ENCODE measurements around the gene ENTR1. TPM values are rescaled to one million over a fixed set of nuclear protein-coding genes. Genes with fewer than 3 reads are reported as not detected.
"Not testable (repeated sequence)": the region's sequence is repeated elsewhere in the genome, so short reads cannot be mapped to it uniquely, and the experiment has no call there.

Gene ENTR1
- total RNA-seq, 1 experiment from 2014 or later: 72.0 TPM

GRCh38 chr9:136416914-136417313 lies 6.5 kb upstream of the ENTR1 start:
- Histone ChIP-seq H3K9me3 (replicated peaks) (no peaks in the 10 kb centered on the region), H3K27me3 (no peaks in the 10 kb centered on the region), H3K4me1 (no peaks in the 10 kb centered on the region; the same call in 1 of the 2 replicates), H3K4me3 (no peak overlapping the region), H3K27ac (no peak overlapping the region), H3K36me3 (peaks cover 96% of the 10 kb centered on the region)
- no peak for DNase-seq

GRCh38 chr9:136416427-136416826 lies 6.0 kb upstream of the ENTR1 start:
- no peak overlapping the region for H3K27ac ChIP-seq
- peaks cover 91% of the 10 kb centered on the region for H3K36me3 ChIP-seq
- no peaks in the 10 kb centered on the region for H3K27me3 ChIP-seq
- H3K4me1 ChIP-seq: peaks cover 3% of the 10 kb centered on the region
- H3K4me3 ChIP-seq: no peak overlapping the region
- no peaks in the 10 kb centered on the region for H3K9me3 ChIP-seq (replicated peaks)
- no peak for DNase-seq

DNA sequence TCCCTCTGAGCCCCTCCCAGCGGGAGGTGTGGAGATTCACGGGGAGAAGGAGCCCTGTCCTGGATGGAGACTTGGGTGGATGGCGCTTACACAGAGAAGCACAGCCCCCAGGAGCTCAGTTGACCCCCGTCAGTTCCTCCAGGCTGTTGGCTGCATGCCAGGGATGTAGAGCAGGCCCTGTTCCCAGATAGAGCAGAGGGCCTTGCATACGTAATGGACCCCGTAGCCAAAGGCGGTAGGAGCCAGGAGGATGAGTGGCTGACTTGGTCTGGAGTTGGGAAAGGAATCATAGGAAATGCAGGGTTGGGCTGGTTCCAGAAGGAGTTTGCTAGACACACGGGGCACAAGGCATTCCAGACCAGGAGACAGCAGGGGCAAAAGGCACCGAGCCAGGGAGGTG lies 2.5 kb upstream of the ENTR1 start:
- H3K36me3 ChIP-seq: peaks cover 58% of the 10 kb centered on the region
- H3K4me3 ChIP-seq: no peak overlapping the region
- peaks cover 5% of the 10 kb centered on the region for H3K4me1 ChIP-seq
- H3K9me3 ChIP-seq (replicated peaks): no peaks in the 10 kb centered on the region
- H3K27ac ChIP-seq: no peak overlapping the region
- H3K27me3 ChIP-seq: no peaks in the 10 kb centered on the region
- DNase-seq: no peak

- H3K36me3 ChIP-seq: peaks cover 54% of the 10 kb centered on the region
Measured at GRCh38 chr9:136411378-136411777, 964 bp upstream of the ENTR1 start.

DNA sequence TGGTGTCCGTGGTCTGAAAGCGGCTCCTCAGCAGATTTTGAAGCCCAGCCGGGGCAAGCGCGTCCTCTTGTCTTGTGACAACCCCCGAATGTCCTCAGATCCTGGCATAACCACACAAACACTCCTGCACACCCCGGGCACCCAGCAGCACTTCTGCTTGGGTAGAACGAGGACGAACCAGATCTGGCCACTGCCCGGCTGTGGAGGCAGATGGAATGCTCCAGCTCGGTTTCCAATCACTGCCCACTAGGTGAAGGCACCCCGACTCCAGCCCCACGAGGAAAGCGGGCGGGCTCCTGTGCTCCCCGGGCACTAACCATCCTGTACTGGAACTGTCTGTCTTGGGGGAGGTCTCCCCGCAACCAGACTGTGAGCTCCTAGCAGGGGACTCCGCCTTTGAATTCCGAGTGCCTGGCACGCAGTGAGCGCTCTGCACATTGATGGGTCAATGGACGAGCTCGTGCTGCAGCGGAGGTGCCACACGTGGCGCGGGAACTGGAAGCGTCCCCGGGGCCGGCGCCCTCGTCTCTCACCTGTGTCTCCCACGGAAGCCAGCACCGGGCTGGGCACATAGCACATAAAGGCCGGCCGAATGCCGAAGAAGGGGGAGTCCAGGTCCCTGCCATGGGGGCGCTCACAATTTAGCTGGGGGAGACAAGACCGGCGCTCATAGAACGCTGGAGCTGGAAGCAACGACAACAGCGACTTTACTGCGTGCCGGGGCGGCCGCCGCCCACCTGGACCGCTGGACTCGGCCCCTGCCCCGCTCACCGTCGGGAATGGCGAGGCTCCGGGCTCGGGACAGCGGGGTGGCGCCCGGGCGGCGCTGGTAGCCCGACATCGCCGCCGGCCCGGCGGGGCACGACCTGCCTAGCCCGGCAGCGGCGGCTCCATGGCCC lies 608 bp downstream of the ENTR1 start:
- no peaks in the 10 kb centered on the region for H3K9me3 ChIP-seq (replicated peaks)
- peaks cover 5% of the 10 kb centered on the region for H3K4me1 ChIP-seq
- DNase-seq: peak in 1 of 2 experiments; percentile 29
- peak overlapping the region; percentile 42; the same call in 1 of the 2 replicates for H3K27ac ChIP-seq
- H3K36me3 ChIP-seq: peaks cover 52% of the 10 kb centered on the region
- peak overlapping the region; percentile 94 for H3K4me3 ChIP-seq
- H3K27me3 ChIP-seq: no peaks in the 10 kb centered on the region

More at GRCh38 chr9:136411378-136411777, 964 bp upstream of the ENTR1 start:
- peaks cover 5% of the 10 kb centered on the region for H3K4me1 ChIP-seq
- no peaks in the 10 kb centered on the region for H3K27me3 ChIP-seq
- no peak for DNase-seq
- H3K27ac ChIP-seq: no peak overlapping the region; the same call in 1 of the 2 replicates
- peak overlapping the region; percentile 94 for H3K4me3 ChIP-seq
- no peaks in the 10 kb centered on the region for H3K9me3 ChIP-seq (replicated peaks)

GRCh38 chr9:136407911-136408310 lies 2.5 kb downstream of the ENTR1 start:
- no peak overlapping the region for H3K4me3 ChIP-seq
- no peaks in the 10 kb centered on the region for H3K9me3 ChIP-seq (replicated peaks)
- no peaks in the 10 kb centered on the region for H3K27me3 ChIP-seq
- no peak overlapping the region for H3K27ac ChIP-seq
- DNase-seq: no peak
- peaks cover 43% of the 10 kb centered on the region for H3K36me3 ChIP-seq
- peaks cover 5% of the 10 kb centered on the region for H3K4me1 ChIP-seq

DNA sequence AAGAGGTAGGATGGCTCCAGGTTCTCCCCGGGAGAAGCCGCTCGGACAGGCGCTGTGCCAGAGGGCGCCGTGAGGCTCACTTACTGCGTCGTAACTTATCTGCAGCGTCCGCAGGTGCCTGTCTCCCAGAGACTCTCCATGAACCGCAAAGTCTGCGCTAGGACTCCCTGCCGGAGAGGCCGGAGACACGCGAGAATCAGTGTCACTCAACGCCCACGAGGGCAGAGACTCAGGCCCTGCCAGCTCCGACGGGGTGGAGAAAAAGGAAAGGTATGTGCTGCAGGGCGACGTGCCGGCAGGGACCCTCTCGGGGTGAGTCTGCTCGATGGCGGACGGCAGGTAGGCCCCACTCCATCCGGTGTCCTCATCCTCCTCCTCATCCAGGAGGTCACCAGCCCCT lies 3.4 kb downstream of the ENTR1 start:
- not testable (repeated sequence) for H3K27ac ChIP-seq; H3K4me1 ChIP-seq; H3K27me3 ChIP-seq; DNase-seq; H3K4me3 ChIP-seq; H3K9me3 ChIP-seq (replicated peaks)
- peaks cover 35% of the 10 kb centered on the region for H3K36me3 ChIP-seq

GRCh38 chr9:136405904-136406303 lies 4.5 kb downstream of the ENTR1 start:
- not testable (repeated sequence) for H3K27me3 ChIP-seq; H3K4me3 ChIP-seq; H3K9me3 ChIP-seq (replicated peaks); DNase-seq; H3K27ac ChIP-seq; H3K4me1 ChIP-seq
- H3K36me3 ChIP-seq: peaks cover 34% of the 10 kb centered on the region

DNA sequence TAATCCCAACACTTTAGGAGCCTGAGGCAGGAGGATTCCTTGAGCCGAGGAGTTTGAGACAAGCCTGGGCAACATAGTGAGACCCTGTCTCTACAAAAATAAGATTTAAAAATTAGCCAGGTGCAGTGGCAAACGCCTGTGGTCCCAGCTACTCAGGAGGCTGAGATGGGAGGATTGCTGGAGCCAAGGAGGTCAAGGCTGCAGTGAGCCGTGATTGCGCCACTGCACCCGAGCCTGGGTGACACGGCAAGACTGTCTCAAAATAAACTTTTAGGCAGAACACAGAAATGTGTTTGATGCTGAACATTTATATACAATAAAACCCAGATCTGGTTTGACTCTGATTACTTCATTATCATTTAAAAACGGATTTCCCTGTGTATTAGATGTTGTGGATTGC lies 4.9 kb downstream of the ENTR1 start:
- Histone ChIP-seq H3K27ac (no peak overlapping the region), H3K27me3 (no peaks in the 10 kb centered on the region), H3K4me3 (no peak overlapping the region), H3K36me3 (peaks cover 34% of the 10 kb centered on the region), H3K4me1 (no peaks in the 10 kb centered on the region; the same call in 1 of the 2 replicates), H3K9me3 (replicated peaks) (no peaks in the 10 kb centered on the region)
- DNase-seq: no peak

DNA sequence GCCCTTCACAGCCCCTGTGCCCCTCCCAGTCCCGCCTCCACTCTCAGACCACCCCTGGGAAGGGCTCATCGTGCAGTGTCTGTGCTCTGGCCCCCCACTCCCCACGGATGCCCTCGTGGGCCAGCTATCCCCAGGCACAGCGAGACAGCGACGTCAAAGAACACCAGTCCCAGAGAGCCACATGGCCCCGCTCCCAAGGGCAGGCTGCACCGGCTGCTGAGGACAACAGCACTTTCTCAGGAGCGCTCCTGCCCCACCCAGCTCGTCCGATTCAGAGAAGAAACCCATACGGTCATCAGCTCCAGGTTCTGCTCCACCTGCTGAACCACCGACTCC lies 5.6 kb downstream of the ENTR1 start:
- H3K4me3 ChIP-seq: no peak overlapping the region
- H3K4me1 ChIP-seq: no peaks in the 10 kb centered on the region; the same call in 1 of the 2 replicates
- no peaks in the 10 kb centered on the region for H3K9me3 ChIP-seq (replicated peaks)
- DNase-seq: no peak
- no peaks in the 10 kb centered on the region for H3K27me3 ChIP-seq
- H3K27ac ChIP-seq: no peak overlapping the region
- H3K36me3 ChIP-seq: peaks cover 34% of the 10 kb centered on the region

GRCh38 chr9:136403915-136404800 lies 6.3 kb downstream of the ENTR1 start:
- Histone ChIP-seq H3K36me3 (peaks cover 34% of the 10 kb centered on the region), H3K27me3 (no peaks in the 10 kb centered on the region)

GRCh38 chr9:136403538-136403914 lies 6.9 kb downstream of the ENTR1 start:
- H3K36me3 ChIP-seq: peaks cover 34% of the 10 kb centered on the region
- DNase-seq: no peak
- H3K4me3 ChIP-seq: no peak overlapping the region
- no peak overlapping the region for H3K27ac ChIP-seq
- peaks cover 4% of the 10 kb centered on the region; the same call in 1 of the 2 replicates for H3K4me1 ChIP-seq
- H3K9me3 ChIP-seq (replicated peaks): no peaks in the 10 kb centered on the region
- no peaks in the 10 kb centered on the region for H3K27me3 ChIP-seq

More at GRCh38 chr9:136403915-136404800, 6.3 kb downstream of the ENTR1 start:
- DNase-seq: no peak
- Histone ChIP-seq H3K27ac (no peak overlapping the region), H3K9me3 (replicated peaks) (no peaks in the 10 kb centered on the region), H3K4me1 (no peaks in the 10 kb centered on the region; the same call in 1 of the 2 replicates), H3K4me3 (no peak overlapping the region)

DNA sequence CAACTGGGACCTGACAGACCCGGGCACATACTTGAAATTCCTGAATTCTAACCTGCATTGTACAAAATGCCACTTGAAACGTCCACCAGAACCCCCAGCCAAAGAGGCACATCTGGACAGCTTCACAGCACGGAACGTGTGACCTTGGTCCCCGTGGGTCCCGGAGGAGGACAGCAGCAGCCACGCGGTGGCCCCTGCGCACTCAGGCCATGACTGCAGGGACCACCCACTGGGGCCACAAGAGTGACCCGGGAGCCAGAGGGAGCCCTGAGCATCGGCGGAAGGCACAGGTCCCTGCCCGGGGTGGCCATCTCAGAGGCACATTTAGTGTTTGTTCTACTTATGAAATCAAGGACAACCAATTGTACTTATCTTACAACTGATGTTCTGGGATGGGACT lies 8.3 kb downstream of the ENTR1 start:
- DNase-seq: no peak
- Histone ChIP-seq H3K4me3 (no peak overlapping the region), H3K27me3 (no peaks in the 10 kb centered on the region), H3K36me3 (peaks cover 33% of the 10 kb centered on the region), H3K9me3 (replicated peaks) (no peaks in the 10 kb centered on the region), H3K4me1 (peaks cover 4% of the 10 kb centered on the region; the same call in 1 of the 2 replicates), H3K27ac (no peak overlapping the region)

- no peak for DNase-seq
- Histone ChIP-seq H3K4me3 (no peak overlapping the region), H3K4me1 (peaks cover 4% of the 10 kb centered on the region; the same call in 1 of the 2 replicates), H3K9me3 (replicated peaks) (no peaks in the 10 kb centered on the region), H3K27me3 (no peaks in the 10 kb centered on the region), H3K27ac (no peak overlapping the region), H3K36me3 (peaks cover 32% of the 10 kb centered on the region)
Measured at GRCh38 chr9:136401173-136401922, 9.1 kb downstream of the ENTR1 start.
